Nucleus accumbens (tissue), 56 donors: ENCODE data around the gene VAV1.

ENCODE experiments used
- DNase-seq, 56 donors: peaks; one replicate each; lab custom pipeline; 2025; lab: John Stamatoyannopoulos, UW

The VAV1 gene, protein sequence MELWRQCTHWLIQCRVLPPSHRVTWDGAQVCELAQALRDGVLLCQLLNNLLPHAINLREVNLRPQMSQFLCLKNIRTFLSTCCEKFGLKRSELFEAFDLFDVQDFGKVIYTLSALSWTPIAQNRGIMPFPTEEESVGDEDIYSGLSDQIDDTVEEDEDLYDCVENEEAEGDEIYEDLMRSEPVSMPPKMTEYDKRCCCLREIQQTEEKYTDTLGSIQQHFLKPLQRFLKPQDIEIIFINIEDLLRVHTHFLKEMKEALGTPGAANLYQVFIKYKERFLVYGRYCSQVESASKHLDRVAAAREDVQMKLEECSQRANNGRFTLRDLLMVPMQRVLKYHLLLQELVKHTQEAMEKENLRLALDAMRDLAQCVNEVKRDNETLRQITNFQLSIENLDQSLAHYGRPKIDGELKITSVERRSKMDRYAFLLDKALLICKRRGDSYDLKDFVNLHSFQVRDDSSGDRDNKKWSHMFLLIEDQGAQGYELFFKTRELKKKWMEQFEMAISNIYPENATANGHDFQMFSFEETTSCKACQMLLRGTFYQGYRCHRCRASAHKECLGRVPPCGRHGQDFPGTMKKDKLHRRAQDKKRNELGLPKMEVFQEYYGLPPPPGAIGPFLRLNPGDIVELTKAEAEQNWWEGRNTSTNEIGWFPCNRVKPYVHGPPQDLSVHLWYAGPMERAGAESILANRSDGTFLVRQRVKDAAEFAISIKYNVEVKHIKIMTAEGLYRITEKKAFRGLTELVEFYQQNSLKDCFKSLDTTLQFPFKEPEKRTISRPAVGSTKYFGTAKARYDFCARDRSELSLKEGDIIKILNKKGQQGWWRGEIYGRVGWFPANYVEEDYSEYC

DNA sequence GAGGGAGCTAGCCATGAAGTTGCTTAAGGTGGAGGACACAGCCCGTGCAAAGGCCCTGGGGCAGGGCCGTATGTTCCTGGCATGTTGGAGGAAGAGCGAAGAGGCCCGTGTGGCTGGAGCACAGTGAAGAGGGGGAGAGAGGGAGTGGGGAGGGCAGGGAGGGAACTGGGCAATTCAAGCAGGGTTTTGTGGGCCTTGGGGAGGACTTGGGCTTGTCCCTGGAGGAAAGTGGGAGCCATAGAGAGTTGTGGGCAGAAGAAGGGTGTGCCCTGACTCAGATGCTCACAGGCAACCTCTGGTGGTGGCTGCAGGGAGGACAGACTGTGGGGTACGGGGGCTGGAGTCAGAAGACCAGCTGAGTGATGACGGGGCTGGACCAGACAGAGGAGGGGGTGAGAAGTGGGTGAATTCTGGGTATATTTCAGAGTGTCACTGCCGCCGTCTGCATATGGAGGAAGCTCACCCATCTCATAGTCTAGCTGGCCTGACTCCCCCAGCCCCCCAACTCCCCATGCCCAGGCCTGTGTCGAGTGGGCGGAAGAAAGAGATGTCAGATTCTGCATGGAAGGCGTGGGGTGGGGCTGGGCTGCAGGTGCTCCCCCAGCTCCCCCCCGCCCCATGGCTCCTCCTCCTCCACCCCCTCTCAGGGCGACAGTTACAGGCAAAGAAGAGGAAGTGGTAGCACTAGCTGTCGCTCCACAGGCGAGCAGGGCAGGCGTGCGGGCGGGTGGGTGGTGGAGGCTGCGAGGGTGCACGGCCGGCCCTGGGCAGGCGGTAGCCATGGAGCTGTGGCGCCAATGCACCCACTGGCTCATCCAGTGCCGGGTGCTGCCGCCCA, at the start of gene VAV1:
TSS of gene VAV1 (plus strand) at position 681 of the 838 bp plus-strand sequence. CDS start at position 781, 100 bp downstream.
- DNase-seq = peak in 13 of 56 donors; percentile 6 to 43 (median 15)

- peak in 12 of 56 donors; percentile 5 to 34 (median 15) for DNase-seq
These were observed 49.3 kb upstream of the VAV1 start for GRCh38 chr19:6723108-6723618.

DNA sequence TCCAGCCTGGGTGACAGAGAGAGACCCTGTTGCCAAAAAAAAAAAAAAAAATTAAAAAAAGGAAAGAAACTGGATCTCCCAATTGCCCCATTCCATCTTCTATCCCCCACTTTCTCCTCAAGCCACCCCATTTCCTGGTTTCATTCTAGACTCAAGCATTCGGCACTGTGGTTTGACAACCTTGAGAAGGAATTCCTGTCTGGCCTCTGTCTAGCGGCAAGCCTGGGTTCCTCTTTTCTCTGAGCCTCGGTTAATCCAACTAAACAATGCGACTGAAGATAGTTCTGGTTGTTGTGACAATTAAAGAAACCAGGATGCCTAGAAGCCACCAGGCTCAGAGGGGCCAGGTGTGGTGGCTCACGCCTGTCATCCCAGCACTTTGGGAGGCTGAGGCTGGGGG, 48.8 kb upstream of the VAV1 start:
- DNase-seq = peak in 1 of 56 donors; percentile 15

- DNase-seq = no peak
These were observed 47.6 kb upstream of the VAV1 start for GRCh38 chr19:6724631-6725492.

DNA sequence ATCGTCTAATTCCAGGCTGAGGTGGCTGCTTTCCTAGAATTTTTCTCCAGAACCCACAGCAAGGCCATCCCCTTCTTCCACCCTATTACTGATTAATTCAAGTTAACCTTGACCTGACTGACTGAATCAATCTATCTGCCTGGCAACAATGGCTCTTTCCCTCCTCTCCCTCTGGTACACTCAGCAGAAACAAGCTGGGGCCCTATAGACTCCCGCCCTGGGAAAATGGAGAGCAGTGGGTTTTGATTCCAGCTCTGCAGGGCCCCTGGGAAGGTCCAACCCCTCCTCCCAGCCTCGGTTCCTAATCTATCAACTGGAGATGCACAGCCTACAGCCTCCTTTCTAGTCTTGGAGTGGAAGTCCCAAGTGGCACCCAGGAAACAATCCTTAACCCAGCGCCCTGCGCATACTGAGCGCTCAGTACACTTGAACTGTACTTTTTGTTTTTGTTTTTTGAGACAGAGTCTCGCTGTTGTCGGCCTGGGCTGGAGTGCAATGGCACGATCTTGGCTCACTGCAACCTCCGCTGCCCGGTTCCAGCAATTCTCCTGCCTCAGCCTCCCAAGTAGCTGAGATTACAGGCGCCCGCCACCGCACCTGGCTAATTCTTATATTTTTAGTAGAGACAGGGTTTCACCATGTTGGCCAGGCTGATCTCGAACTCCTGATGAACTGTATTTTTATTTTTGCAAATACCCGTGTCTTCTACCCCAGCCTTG, 46.8 kb upstream of the VAV1 start:
- no peak for DNase-seq

DNA sequence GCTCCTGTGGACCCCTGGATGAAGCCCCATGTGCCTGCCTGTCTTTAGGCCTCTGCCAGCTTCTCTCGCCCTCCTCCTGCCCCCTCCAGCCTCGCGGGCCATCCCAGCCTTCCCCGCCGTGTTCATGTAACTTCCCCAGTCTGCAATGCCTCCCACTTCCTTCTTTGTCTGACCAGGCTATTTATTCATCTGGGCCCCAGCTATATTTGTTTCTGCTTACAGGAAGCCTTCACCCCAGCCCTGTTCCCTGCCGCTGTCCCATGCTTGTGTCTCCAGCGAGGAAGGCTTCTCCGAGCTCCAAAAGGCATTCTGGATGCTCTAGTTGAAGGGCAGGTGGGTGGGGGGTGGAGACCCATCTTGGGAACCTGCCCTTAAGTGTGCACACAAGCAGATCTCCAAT, 44.2 kb upstream of the VAV1 start:
- DNase-seq = peak in 9 of 56 donors; percentile 8 to 37 (median 25)

DNA sequence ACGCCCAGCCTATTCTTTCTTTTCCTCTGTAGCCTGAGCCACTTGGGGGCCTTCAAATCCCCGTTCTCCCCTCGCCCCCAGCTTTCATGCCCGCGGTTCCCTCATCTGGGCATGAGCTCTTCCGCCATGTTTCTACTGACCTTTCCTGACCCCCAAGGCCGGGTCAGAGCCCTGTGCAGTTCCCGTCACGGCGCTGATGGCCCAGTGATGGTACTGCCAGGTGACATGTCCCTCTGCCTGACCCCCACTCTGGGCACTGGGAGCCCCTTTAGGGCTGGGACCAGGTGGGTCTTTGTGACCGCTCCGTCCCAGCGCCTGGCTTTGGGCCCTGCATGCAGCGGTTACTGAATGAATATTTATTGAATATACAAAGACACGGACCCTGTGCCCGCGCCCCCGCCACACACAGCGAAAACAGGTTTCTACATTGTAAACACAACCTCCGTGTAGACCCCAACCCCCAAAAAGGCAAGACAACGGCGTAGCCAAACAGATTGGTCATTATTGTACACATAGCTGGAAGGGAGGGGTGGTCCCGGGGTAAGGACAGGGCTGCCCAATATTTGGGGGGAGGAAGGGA, 42.8 kb upstream of the VAV1 start:
- DNase-seq = no peak

- peak in 39 of 56 donors; percentile 13 to 70 (median 40) for DNase-seq
These were observed 42.2 kb upstream of the VAV1 start for GRCh38 chr19:6730153-6730804.

- DNase-seq = no peak
These were observed 41.4 kb upstream of the VAV1 start for GRCh38 chr19:6730941-6731670.

DNA sequence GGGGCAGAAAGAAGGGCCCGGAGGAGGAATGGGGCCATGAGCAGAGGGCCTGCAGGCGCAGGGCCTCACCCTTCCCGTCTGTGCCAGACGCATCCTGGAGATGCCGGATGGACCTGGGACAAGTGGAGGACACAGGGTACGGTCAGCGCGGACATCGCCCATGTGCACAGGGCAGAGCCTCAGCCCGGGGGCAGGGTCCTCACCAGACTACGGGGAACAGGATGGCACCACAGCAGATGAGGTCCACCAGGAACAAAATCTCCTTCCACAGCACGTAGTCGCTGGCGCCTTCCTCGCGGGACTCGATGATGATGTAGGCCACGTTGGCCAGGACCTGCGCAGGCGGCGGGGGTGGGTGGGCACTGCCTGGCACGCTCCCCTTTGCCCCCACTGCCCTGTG, 40.7 kb upstream of the VAV1 start:
- DNase-seq = no peak

DNA sequence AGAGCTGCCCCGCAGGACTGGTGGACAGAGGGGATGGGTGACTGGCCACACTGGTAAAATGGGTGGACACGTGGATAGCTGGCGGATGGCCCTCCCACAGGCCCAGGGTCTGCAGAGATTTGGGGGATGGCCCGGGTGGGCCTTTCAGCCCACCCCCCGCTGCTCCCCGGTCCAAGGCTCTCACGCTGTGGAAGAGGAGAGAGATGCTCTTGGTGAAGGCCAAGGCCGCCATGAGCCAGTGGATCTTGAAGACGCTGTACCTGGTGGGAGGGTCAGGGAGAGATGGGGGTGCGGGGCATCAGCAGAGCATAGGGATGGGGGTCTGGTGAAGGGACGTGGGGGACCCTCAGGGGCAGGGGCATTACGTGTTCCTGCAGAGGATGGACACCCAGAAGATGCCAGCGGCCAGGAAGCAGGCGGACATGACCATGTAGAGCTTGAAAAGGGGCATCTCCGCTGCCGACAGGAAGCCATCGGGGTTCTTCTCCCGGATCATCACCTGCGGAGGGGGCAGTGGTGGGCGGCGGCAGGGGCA, 39.6 kb upstream of the VAV1 start:
- DNase-seq = no peak

GRCh38 chr19:6733338-6734095, 39.0 kb upstream of the VAV1 start:
- no peak for DNase-seq

GRCh38 chr19:6734096-6734696, 38.3 kb upstream of the VAV1 start:
- DNase-seq = no peak

- no peak for DNase-seq
These were observed 37.2 kb upstream of the VAV1 start for GRCh38 chr19:6735181-6735911.
